ENCODE measurements around the gene TBC1D5.

DNA sequence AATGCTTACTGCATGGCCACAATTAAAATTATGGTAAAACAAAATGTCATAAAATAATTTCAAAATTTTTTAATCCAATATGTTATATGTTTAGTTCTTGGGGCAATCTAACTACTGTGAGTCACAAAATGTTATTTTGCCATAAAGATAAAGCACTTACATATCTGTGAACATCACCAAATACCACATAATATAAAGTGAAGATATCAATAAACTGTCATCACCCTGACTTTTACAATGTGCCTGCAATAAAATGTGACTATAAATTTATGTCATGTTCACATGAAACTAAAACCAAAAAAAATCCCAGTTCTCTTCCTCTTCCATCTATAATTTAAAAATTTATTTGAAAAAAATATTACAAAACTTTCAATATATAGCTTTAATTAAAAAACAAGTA, 191.8 kb downstream of the TBC1D5 start:
- TF ChIP-seq, protein P1, sequence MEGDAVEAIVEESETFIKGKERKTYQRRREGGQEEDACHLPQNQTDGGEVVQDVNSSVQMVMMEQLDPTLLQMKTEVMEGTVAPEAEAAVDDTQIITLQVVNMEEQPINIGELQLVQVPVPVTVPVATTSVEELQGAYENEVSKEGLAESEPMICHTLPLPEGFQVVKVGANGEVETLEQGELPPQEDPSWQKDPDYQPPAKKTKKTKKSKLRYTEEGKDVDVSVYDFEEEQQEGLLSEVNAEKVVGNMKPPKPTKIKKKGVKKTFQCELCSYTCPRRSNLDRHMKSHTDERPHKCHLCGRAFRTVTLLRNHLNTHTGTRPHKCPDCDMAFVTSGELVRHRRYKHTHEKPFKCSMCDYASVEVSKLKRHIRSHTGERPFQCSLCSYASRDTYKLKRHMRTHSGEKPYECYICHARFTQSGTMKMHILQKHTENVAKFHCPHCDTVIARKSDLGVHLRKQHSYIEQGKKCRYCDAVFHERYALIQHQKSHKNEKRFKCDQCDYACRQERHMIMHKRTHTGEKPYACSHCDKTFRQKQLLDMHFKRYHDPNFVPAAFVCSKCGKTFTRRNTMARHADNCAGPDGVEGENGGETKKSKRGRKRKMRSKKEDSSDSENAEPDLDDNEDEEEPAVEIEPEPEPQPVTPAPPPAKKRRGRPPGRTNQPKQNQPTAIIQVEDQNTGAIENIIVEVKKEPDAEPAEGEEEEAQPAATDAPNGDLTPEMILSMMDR (IDR thresholded peaks at IDR 0.05 in 2 of 3, conservative IDR thresholded peaks at IDR 0.05 in 1 of 3; ENCODE audit: borderline replicate concordance in 1 of 3, insufficient read depth in 1 of 3, low read depth in 2 of 3, low read length in 2 of 3) = no peak
- TF ChIP-seq POLR2A (IDR thresholded peaks at IDR 0.05; ENCODE audit: borderline replicate concordance, extremely low read depth, insufficient read depth, insufficient read length) (no peak), POLR2AphosphoS5 (IDR thresholded peaks at IDR 0.05; ENCODE audit: low read depth, low read length) (no peak), SIN3A (IDR thresholded peaks at IDR 0.05; ENCODE audit: low read depth) (no peak)

Measured in HCT116 (cell line).